SK-N-SH treated with all-trans-retinoic acid at 6 μM for 48 hours (cell line): ENCODE results near the gene SRPK2.

ENCODE experiments used
- BACH2 ChIP-seq: fragments of 250-450 bp; sonication (Bioruptor Pico); IDR thresholded peaks from 2 replicates; pipeline ENCODE4 v1.9.0; 2021; ENCODE audit warnings: mild to moderate bottlenecking, borderline replicate concordance
- CREB5 ChIP-seq: fragments of 250-450 bp; sonication (Bioruptor Pico); IDR thresholded peaks from 2 replicates; pipeline ENCODE4 v1.5.1; 2020; ENCODE audit warnings: low read depth, mild to moderate bottlenecking, moderate library complexity
- CSRNP3 ChIP-seq: fragments of 250-450 bp; sonication (Bioruptor Pico); IDR thresholded peaks from 2 replicates; pipeline ENCODE4 v1.5.1; 2021; ENCODE audit warnings: mild to moderate bottlenecking, moderate library complexity
- OSR1 ChIP-seq: fragments of 250-450 bp; sonication (Bioruptor Pico); IDR thresholded peaks from 2 replicates; pipeline ENCODE4 v1.8.0; 2022; ENCODE audit warnings: moderate library complexity, mild to moderate bottlenecking, inconsistent platforms
- PPARA ChIP-seq: fragments of 250-450 bp; sonication (Bioruptor Pico); IDR thresholded peaks from 2 replicates; pipeline ENCODE4 v1.5.0; 2020; ENCODE audit warnings: mild to moderate bottlenecking, borderline replicate concordance
- RARB ChIP-seq: fragments of 250-450 bp; sonication (Bioruptor Pico); IDR thresholded peaks from 2 replicates; pipeline ENCODE4 v1.8.0; 2021; ENCODE audit warnings: mild to moderate bottlenecking, moderate library complexity
- ZC3H10 ChIP-seq: fragments of 250-450 bp; sonication (Bioruptor Pico); IDR thresholded peaks from 2 replicates; pipeline ENCODE4 v1.5.1; 2021; ENCODE audit warnings: mild to moderate bottlenecking, moderate library complexity
- ZFP30 ChIP-seq: fragments of 450-650 bp; formaldehyde crosslinking; IDR thresholded peaks from 2 replicates; pipeline ENCODE4 v1.5.0; 2022; ENCODE audit warnings: mild to moderate bottlenecking, moderate library complexity
- ZNF8 ChIP-seq: fragments of 450-650 bp; formaldehyde crosslinking; IDR thresholded peaks from 2 replicates; pipeline ENCODE4 v1.5.0; 2020; ENCODE audit warnings: mild to moderate bottlenecking, moderate library complexity
- TF ChIP-seq, protein P1 (sequence below): fragments of 250-450 bp; sonication (Bioruptor Pico); IDR thresholded peaks from 2 replicates; pipeline ENCODE4 v1.5.0; 2020; ENCODE audit warnings: mild to moderate bottlenecking, moderate library complexity

GRCh38 chr7:105084581-105084980, 304.1 kb downstream of the SRPK2 start:
- TF ChIP-seq CSRNP3 (CRISPR knock-in tag) (no peak), BACH2 (no peak), ZFP30 (CRISPR knock-in tag) (no peak), ZNF8 (CRISPR knock-in tag) (no peak), RARB (CRISPR knock-in tag) (no peak), OSR1 (no peak), ZC3H10 (CRISPR knock-in tag) (no peak), CREB5 (CRISPR knock-in tag) (no peak), PPARA (CRISPR knock-in tag) (no peak)
- TF ChIP-seq, protein P1, sequence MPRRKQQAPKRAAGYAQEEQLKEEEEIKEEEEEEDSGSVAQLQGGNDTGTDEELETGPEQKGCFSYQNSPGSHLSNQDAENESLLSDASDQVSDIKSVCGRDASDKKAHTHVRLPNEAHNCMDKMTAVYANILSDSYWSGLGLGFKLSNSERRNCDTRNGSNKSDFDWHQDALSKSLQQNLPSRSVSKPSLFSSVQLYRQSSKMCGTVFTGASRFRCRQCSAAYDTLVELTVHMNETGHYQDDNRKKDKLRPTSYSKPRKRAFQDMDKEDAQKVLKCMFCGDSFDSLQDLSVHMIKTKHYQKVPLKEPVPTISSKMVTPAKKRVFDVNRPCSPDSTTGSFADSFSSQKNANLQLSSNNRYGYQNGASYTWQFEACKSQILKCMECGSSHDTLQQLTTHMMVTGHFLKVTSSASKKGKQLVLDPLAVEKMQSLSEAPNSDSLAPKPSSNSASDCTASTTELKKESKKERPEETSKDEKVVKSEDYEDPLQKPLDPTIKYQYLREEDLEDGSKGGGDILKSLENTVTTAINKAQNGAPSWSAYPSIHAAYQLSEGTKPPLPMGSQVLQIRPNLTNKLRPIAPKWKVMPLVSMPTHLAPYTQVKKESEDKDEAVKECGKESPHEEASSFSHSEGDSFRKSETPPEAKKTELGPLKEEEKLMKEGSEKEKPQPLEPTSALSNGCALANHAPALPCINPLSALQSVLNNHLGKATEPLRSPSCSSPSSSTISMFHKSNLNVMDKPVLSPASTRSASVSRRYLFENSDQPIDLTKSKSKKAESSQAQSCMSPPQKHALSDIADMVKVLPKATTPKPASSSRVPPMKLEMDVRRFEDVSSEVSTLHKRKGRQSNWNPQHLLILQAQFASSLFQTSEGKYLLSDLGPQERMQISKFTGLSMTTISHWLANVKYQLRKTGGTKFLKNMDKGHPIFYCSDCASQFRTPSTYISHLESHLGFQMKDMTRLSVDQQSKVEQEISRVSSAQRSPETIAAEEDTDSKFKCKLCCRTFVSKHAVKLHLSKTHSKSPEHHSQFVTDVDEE, result no peak
